OCI-LY7 (cell line): ENCODE data around the gene SPSB1. TPM values are rescaled to one million over a fixed set of nuclear protein-coding genes. Genes with fewer than 3 reads are reported as not detected.

Experiments
- BruUV-seq: library from RNA; stranded (reverse); fragments of 400-500 nt; replicated peaks from 2 replicates; lab custom pipeline; 2021; lab: Mats Ljungman, UMichigan
- CTCF ChIA-PET: fragments of 300-600 bp; sonication (Branson Sonifier 250); formaldehyde crosslinking; loops from one replicate; lab custom pipeline; 2022; ENCODE audit warnings: antibody characterized with exemption; ENCODE audit not compliant: unreplicated experiment; lab: Charles Lee
- POLR2A ChIA-PET: fragments of 300-600 bp; sonication (Branson Sonifier 250); formaldehyde crosslinking; loops from one replicate; lab custom pipeline; 2022; ENCODE audit warnings: antibody characterized with exemption; lab: Charles Lee
- DNase-seq: peaks from one replicate; pipeline ENCODE4 v3.0.0-alpha.2; 2015; ENCODE audit warnings: low spot score
- H2AFZ ChIP-seq: fragments of 200-600 bp; sonication (generic), shearing (Covaris generic); 2 replicates; pipeline ENCODE4 v1.6.1; 2014; ENCODE audit warnings: mild to moderate bottlenecking, antibody characterized with exemption, low read length, moderate library complexity
- H3K27ac ChIP-seq: fragments of 200-600 bp; sonication (generic); 2 replicates; pipeline ENCODE4 v1.5.1; 2014; ENCODE audit warnings: mixed run types, low read depth, mild to moderate bottlenecking, moderate library complexity, low read length, inconsistent platforms; ENCODE audit not compliant: poor library complexity, severe bottlenecking
- H3K36me3 ChIP-seq: fragments of 200-600 bp; sonication (generic); 2 replicates; pipeline ENCODE4 v1.6.1; 2014; ENCODE audit warnings: mild to moderate bottlenecking, antibody characterized with exemption, low read length, moderate library complexity, mixed read lengths; ENCODE audit not compliant: insufficient read depth
- H3K4me1 ChIP-seq: fragments of 200-600 bp; sonication (generic); 2 replicates; pipeline ENCODE4 v1.5.1; 2014; ENCODE audit warnings: mild to moderate bottlenecking, low read length; ENCODE audit not compliant: insufficient read depth, poor library complexity, severe bottlenecking
- H3K4me2 ChIP-seq: fragments of 200-600 bp; sonication (generic); 2 replicates; pipeline ENCODE4 v1.6.1; 2014; ENCODE audit warnings: mild to moderate bottlenecking, low read length
- H3K4me3 ChIP-seq: fragments of 200-600 bp; sonication (generic); 2 replicates; pipeline ENCODE4 v1.5.1; 2014; ENCODE audit warnings: mild to moderate bottlenecking, low read depth, low read length; ENCODE audit not compliant: poor library complexity, severe bottlenecking
- H3K79me2 ChIP-seq: fragments of 200-600 bp; sonication (generic); 2 replicates; pipeline ENCODE4 v1.6.1; 2016; ENCODE audit warnings: low read depth, mild to moderate bottlenecking, low read length, moderate library complexity, mixed read lengths; ENCODE audit not compliant: insufficient read depth
- H3K9me2 ChIP-seq: fragments of 200-600 bp; sonication (generic); 2 replicates; pipeline ENCODE4 v1.6.1; 2016; ENCODE audit warnings: mild to moderate bottlenecking, low read length, mixed read lengths; ENCODE audit not compliant: insufficient read depth
- H3K9me3 ChIP-seq: fragments of 200-600 bp; sonication (generic); 2 replicates; pipeline ENCODE4 v1.6.1; 2014; ENCODE audit warnings: mild to moderate bottlenecking, mixed run types, low read length, mixed read lengths
- H4K20me1 ChIP-seq: fragments of 200-600 bp; sonication (generic); 2 replicates; pipeline ENCODE4 v1.6.1; 2014; ENCODE audit warnings: mild to moderate bottlenecking, antibody characterized with exemption, low read length, moderate library complexity, mixed read lengths; ENCODE audit not compliant: insufficient read depth
- CTCF ChIP-seq: fragments of 200-600 bp; sonication (generic); conservative IDR thresholded peaks from 2 replicates; pipeline ENCODE4 v1.5.1; 2014; ENCODE audit warnings: mild to moderate bottlenecking, antibody characterized with exemption, low read length, moderate library complexity, mixed read lengths
- EZH2phosphoT487 ChIP-seq: fragments of 200-600 bp; sonication (generic); IDR thresholded peaks from 2 replicates; pipeline ENCODE4 v1.6.1; 2018; ENCODE audit warnings: low read depth, borderline replicate concordance, mild to moderate bottlenecking, mixed run types, antibody characterized with exemption, low read length, moderate library complexity, mixed read lengths
- intact Hi-C: fragments of 100-400 bp; cut with micrococcal nuclease; formaldehyde crosslinking; loops from one replicate; pipeline ENCODE4 v1.10.0; 2022; ENCODE audit not compliant: unreplicated experiment
- total RNA-seq, 2 experiments: library from RNA; depleted of rRNA in 1 of 2; stranded (reverse); fragments of >200 nt in 1 of 2; shearing (Covaris generic) in 1 of 2; gene quantifications; 2 replicates each; pipeline ENCODE4 v1.2.3, GENCODE V29; 2014 to 2022

The SPSB1 gene
- total RNA-seq, 2 experiments from 2014 or later: 1.2 to 14.0 TPM

GRCh38 chr1:9362488-9362887, 69.8 kb downstream of the SPSB1 start:
- H3K4me1 ChIP-seq: peaks cover 22% of the 10 kb centered on the region
- CTCF ChIA-PET: no interaction called here
- POLR2A ChIA-PET: interaction anchor here (0.6 to 1.3 kb wide), 3 partner anchors 12 to 65 kb away, joined by 3 to 4 read pairs (median 3); no protein-coding TSS in a partner anchor
- no peak overlapping the region for H2AFZ ChIP-seq
- no peaks in the 10 kb centered on the region for H3K9me2 ChIP-seq
- no peak for TF ChIP-seq CTCF
- no peak overlapping the region for H3K4me3 ChIP-seq
- no peaks in the 10 kb centered on the region for H3K36me3 ChIP-seq
- H4K20me1 ChIP-seq: no peaks in the 10 kb centered on the region
- intact Hi-C loops: no loop called here
- H3K79me2 ChIP-seq: no peaks in the 10 kb centered on the region; the same call in 1 of the 2 replicates
- peak overlapping the region; percentile 59 for H3K4me2 ChIP-seq
- DNase-seq: peak; percentile 38
- peak overlapping the region; percentile 3 for H3K27ac ChIP-seq
- BruUV-seq: no TSS peak
- H3K9me3 ChIP-seq: no peaks in the 10 kb centered on the region

GRCh38 chr1:9363061-9363471, 70.4 kb downstream of the SPSB1 start:
- CTCF ChIA-PET: no interaction called here

More at GRCh38 chr1:9363061-9363471, 70.4 kb downstream of the SPSB1 start:
- peak overlapping the region; percentile 3 for H3K27ac ChIP-seq
- TF ChIP-seq EZH2phosphoT487: no peak
- TF ChIP-seq CTCF: no peak
- H3K9me2 ChIP-seq: no peaks in the 10 kb centered on the region
- H3K36me3 ChIP-seq: no peaks in the 10 kb centered on the region
- no peaks in the 10 kb centered on the region for H4K20me1 ChIP-seq
- POLR2A ChIA-PET: interaction anchor here (0.6 to 1.3 kb wide), 3 partner anchors 11 to 64 kb away, joined by 3 to 4 read pairs (median 3); no protein-coding TSS in a partner anchor
- BruUV-seq: no TSS peak
- no peaks in the 10 kb centered on the region; the same call in 1 of the 2 replicates for H3K79me2 ChIP-seq
- peak overlapping the region; percentile 59 for H3K4me2 ChIP-seq
- intact Hi-C loops: no loop called here
- peaks cover 22% of the 10 kb centered on the region for H3K4me1 ChIP-seq
- H3K9me3 ChIP-seq: no peaks in the 10 kb centered on the region
- no peak overlapping the region for H3K4me3 ChIP-seq
- no peak overlapping the region for H2AFZ ChIP-seq
- DNase-seq: peak; percentile 51
